Muscle layer of colon (tissue), 2 donors: ENCODE results near the gene RASSF8.

Source experiments
- H3K27ac ChIP-seq: one replicate; pipeline ENCODE4 v1.7.0; 2013; ENCODE audit warnings: low read depth, mild to moderate bottlenecking, low read length, moderate library complexity
- H3K27me3 ChIP-seq, 2 donors: one replicate each; pipeline ENCODE4 v1.7.0; 2013; ENCODE audit warnings: low read length in 2 of 2, mild to moderate bottlenecking in 2 of 2; ENCODE audit not compliant: insufficient read depth in 2 of 2, control insufficient read depth in 1 of 2
- H3K36me3 ChIP-seq: one replicate; pipeline ENCODE4 v1.7.0; 2013; ENCODE audit warnings: mild to moderate bottlenecking, low read length; ENCODE audit not compliant: insufficient read depth
- H3K4me1 ChIP-seq: one replicate; pipeline ENCODE4 v1.7.0; 2013; ENCODE audit warnings: mild to moderate bottlenecking, low read length; ENCODE audit not compliant: insufficient read depth
- H3K4me3 ChIP-seq, 2 donors: one replicate each; pipeline ENCODE4 v1.7.0; 2013; ENCODE audit warnings: low read length in 2 of 2, low read depth in 1 of 2, mild to moderate bottlenecking in 1 of 2, moderate library complexity in 1 of 2
- H3K9ac ChIP-seq: one replicate; pipeline ENCODE4 v1.7.0; 2013; ENCODE audit warnings: low read length
- H3K9me3 ChIP-seq: one replicate; pipeline ENCODE4 v1.7.0; 2013; ENCODE audit warnings: mild to moderate bottlenecking, low read length
- donor health status: abdominal sarcoma.
- donor health status: Adenocarcinoma of cecum.

Gene RASSF8

DNA sequence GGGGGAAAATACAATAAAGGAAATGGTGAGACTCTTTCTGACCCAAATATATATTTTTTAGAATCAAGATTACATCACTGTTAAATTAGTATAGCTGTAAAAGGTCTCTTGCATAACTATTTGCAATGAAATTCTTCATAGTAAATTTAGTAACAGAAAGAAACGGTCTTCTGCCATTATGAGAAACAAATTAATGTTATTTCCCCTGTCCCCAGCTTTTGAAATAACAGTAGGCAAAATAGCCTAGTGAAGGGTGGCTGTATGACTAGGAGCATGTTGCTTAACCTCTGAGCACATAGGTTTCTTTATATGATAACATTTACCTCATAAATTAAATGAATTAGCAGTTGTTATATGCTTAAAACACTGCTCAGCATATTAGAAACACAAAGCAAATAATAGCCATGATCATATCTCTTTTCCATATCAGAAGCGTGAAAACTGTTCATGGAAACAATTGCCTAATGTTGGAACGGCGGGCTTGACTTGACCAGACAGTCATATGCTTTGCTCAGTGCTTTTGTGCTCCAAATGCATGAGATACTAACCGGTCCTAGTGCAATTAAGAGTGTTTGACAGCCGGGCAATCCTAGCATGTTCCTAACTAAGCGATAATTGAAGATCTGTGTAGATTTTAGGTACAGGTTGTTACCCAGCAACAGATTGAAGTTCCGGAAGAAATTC, 142.3 kb downstream of the RASSF8 start:
- no peaks in the 10 kb centered on the region for H3K4me1 ChIP-seq
- no peaks in the 10 kb centered on the region for H3K36me3 ChIP-seq
- no peaks in the 10 kb centered on the region for H3K27me3 ChIP-seq
- H3K9me3 ChIP-seq: no peaks in the 10 kb centered on the region
- no peak overlapping the region for H3K27ac ChIP-seq
- H3K9ac ChIP-seq: no peak overlapping the region
- no peak overlapping the region for H3K4me3 ChIP-seq

DNA sequence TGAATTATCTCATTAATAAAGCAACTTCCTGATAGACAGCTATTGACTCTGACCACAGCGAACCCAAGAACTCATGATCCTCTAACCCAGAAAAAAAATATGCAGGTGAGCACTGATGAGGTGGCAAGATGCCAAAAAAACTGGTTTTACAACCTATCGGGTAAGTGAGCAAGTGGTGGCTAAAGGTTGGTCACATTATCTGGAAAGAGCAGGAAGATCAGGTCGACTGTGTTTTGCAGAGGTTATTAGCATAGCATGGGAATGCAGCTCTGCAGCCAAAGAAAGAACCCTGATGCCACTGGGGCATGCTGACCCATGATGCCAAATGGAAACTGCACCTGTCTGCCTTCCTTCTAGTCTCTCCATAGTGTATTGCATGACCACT, 142.9 kb downstream of the RASSF8 start:
- no peaks in the 10 kb centered on the region for H3K36me3 ChIP-seq
- H3K27me3 ChIP-seq: no peaks in the 10 kb centered on the region
- H3K9ac ChIP-seq: no peak overlapping the region
- no peaks in the 10 kb centered on the region for H3K9me3 ChIP-seq
- no peaks in the 10 kb centered on the region for H3K4me1 ChIP-seq
- no peak overlapping the region for H3K27ac ChIP-seq
- H3K4me3 ChIP-seq: no peak overlapping the region

- H3K27ac ChIP-seq: no peak overlapping the region
- no peaks in the 10 kb centered on the region for H3K27me3 ChIP-seq
- no peak overlapping the region for H3K4me3 ChIP-seq
- no peaks in the 10 kb centered on the region for H3K9me3 ChIP-seq
- no peaks in the 10 kb centered on the region for H3K36me3 ChIP-seq
- H3K9ac ChIP-seq: no peak overlapping the region
- no peaks in the 10 kb centered on the region for H3K4me1 ChIP-seq
These were observed 143.3 kb downstream of the RASSF8 start for GRCh38 chr12:26101763-26102162.

DNA sequence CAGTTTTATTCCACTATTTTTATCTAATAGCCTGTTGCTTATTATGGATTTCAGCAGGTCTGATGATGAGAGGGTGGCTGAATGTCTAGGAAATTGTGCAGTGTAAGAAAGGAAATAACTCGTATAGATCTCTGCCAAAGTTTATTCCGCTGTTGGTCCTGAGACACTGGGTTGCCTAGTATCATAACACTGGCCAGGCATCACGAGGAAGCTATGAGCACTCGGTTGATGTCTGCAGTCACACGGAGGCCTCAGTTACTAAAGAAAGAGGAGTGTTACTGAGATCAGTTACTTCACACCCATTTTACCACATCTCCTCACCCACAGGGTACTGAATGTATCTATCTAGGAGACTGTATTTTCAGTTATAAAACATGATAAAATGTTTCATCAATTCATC, 144.5 kb downstream of the RASSF8 start:
- Histone ChIP-seq H3K27ac (no peak overlapping the region), H3K27me3 (no peaks in the 10 kb centered on the region), H3K36me3 (no peaks in the 10 kb centered on the region), H3K4me3 (no peak overlapping the region), H3K9me3 (no peaks in the 10 kb centered on the region), H3K4me1 (no peaks in the 10 kb centered on the region), H3K9ac (no peak overlapping the region)

DNA sequence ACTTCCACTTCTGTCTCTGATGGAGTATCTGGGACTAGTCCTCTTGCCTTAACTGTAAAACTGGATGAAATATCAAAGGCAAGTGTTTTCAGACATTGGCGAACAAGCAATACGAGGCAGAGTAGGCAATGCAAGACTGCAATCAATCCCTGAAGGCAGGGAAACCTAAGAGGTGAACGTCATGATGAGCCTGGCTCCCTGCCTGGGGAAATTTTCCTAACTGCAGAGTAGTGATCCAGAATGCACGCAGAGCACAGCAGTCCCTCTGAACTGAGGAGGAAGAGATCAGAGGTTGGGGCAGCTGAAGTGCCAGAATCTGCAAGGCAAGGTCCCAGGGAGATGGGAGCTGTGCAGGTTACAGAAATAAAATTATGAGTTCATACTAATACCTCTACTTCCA, 147.9 kb downstream of the RASSF8 start:
- no peak overlapping the region for H3K4me3 ChIP-seq
- H3K27me3 ChIP-seq: no peaks in the 10 kb centered on the region
- no peaks in the 10 kb centered on the region for H3K4me1 ChIP-seq
- H3K9ac ChIP-seq: no peak overlapping the region
- H3K36me3 ChIP-seq: no peaks in the 10 kb centered on the region
- no peaks in the 10 kb centered on the region for H3K9me3 ChIP-seq
- no peak overlapping the region for H3K27ac ChIP-seq

DNA sequence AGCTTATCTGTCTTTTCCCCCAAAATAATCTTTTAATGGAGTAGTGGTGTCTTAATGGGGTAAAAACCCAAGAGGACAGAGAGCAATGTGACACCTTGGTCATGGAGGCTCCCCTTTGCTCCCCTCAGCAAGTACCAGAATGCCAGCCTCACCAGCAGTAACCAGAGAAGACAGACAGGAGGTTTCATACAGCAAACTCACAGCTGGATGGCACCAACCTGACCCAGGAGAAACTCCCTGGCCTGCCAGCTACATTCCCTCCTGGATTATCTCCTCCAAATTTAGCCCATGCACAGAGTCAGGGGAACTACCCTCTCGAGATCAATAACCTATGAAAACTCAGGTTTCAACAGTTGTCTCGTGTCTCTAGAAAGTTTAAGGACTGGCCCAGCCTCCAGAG, 150.4 kb downstream of the RASSF8 start:
- no peaks in the 10 kb centered on the region for H3K27me3 ChIP-seq
- H3K4me1 ChIP-seq: peaks cover 10% of the 10 kb centered on the region
- H3K9me3 ChIP-seq: no peaks in the 10 kb centered on the region
- no peaks in the 10 kb centered on the region for H3K36me3 ChIP-seq
- H3K9ac ChIP-seq: no peak overlapping the region
- no peak overlapping the region for H3K4me3 ChIP-seq
- no peak overlapping the region for H3K27ac ChIP-seq

DNA sequence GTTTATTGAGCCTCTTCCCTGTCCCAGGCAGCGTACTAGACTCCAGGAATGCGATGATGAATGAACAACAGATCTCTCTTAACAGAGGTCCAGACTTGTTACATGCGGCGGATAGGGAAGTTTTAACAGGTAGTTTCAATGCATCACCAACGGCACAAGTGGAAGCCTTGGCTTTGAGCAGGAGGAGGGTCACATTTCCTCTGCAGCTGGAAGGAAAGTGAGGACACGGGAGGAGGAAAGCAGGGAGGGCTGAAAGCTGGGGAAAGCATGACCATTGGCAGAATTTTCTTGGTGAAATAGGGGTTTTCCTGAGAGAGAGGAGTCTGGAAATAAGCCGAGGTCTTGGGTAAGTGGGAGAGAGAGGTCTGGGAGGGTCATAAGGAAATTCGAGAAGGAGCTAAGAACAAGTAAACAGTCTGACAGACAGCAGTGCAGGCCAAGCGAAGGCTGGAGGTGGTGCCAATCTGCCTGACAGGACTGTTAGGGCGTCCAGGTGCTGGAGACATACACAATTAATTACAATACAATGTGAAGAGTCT, 150.9 kb downstream of the RASSF8 start:
- Histone ChIP-seq H3K4me1 (peaks cover 10% of the 10 kb centered on the region), H3K27me3 (no peaks in the 10 kb centered on the region), H3K9ac (no peak overlapping the region), H3K9me3 (no peaks in the 10 kb centered on the region), H3K4me3 (no peak overlapping the region), H3K36me3 (no peaks in the 10 kb centered on the region), H3K27ac (no peak overlapping the region)

DNA sequence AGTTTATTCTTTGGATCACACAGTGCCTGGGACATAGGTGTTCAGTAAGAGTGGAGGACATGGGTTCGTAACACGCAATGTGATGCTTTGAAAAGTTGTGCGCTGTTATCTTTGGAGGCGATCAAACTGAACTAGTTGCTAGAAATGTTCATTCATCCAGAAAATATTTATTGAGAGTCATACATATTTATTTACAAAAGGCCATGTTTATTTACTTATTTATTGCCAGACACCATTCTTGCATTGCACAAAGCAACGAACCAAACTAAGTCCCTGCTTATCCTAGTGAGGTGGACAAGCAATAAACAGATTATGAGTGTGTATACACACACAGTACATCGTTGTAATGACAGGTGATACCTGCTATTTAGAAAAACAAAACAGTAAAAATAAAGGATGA, 153.8 kb downstream of the RASSF8 start:
- no peak overlapping the region for H3K9ac ChIP-seq
- H3K27ac ChIP-seq: no peak overlapping the region

GRCh38 chr12:26112703-26113147, 154.2 kb downstream of the RASSF8 start:
- Histone ChIP-seq H3K4me1 (peaks cover 32% of the 10 kb centered on the region), H3K27ac (no peak overlapping the region), H3K27me3 (no peaks in the 10 kb centered on the region), H3K9ac (no peak overlapping the region), H3K4me3 (no peak overlapping the region), H3K36me3 (no peaks in the 10 kb centered on the region), H3K9me3 (no peaks in the 10 kb centered on the region)

More for the DNA sequence above, 153.8 kb downstream of the RASSF8 start:
- Histone ChIP-seq H3K4me1 (peaks cover 29% of the 10 kb centered on the region), H3K36me3 (no peaks in the 10 kb centered on the region), H3K4me3 (no peak overlapping the region), H3K9me3 (no peaks in the 10 kb centered on the region), H3K27me3 (no peaks in the 10 kb centered on the region)

- no peaks in the 10 kb centered on the region for H3K36me3 ChIP-seq
- peak overlapping the region; percentile 22 to 62 for H3K4me3 ChIP-seq
- H3K27me3 ChIP-seq: no peaks in the 10 kb centered on the region
- H3K4me1 ChIP-seq: peaks cover 32% of the 10 kb centered on the region
- no peaks in the 10 kb centered on the region for H3K9me3 ChIP-seq
- peak overlapping the region; percentile 96 for H3K27ac ChIP-seq
- H3K9ac ChIP-seq: peak overlapping the region; percentile 22
These were observed 154.7 kb downstream of the RASSF8 start for GRCh38 chr12:26113181-26113654.

GRCh38 chr12:26113853-26114719, 155.6 kb downstream of the RASSF8 start:
- H3K4me3 ChIP-seq: peak overlapping the region; percentile 22 to 62
- H3K36me3 ChIP-seq: no peaks in the 10 kb centered on the region
- peak overlapping the region; percentile 77 for H3K9ac ChIP-seq
- peak overlapping the region; percentile 96 for H3K27ac ChIP-seq
- no peaks in the 10 kb centered on the region for H3K9me3 ChIP-seq
- no peaks in the 10 kb centered on the region for H3K27me3 ChIP-seq
- peaks cover 34% of the 10 kb centered on the region for H3K4me1 ChIP-seq
